LNCaP clone FGC (cell line): Measurements from ENCODE around the gene TTLL3.

Experiments
- DNase-seq: peaks from one replicate; pipeline ENCODE4 v3.0.0-alpha.2; 2011; ENCODE audit warnings: low read depth
- H3K4me3 ChIP-seq: 2 replicates; pipeline ENCODE4 v1.5.1; 2011; ENCODE audit warnings: mild to moderate bottlenecking, low read depth, low read length, control low read depth
- TF ChIP-seq, protein P1 (sequence below): IDR thresholded peaks from 2 replicates; pipeline ENCODE4 v1.5.1; 2012; ENCODE audit warnings: mild to moderate bottlenecking; ENCODE audit not compliant: control insufficient read depth, insufficient read depth; ENCODE audit errors: extremely low read depth

The TTLL3 gene, protein sequence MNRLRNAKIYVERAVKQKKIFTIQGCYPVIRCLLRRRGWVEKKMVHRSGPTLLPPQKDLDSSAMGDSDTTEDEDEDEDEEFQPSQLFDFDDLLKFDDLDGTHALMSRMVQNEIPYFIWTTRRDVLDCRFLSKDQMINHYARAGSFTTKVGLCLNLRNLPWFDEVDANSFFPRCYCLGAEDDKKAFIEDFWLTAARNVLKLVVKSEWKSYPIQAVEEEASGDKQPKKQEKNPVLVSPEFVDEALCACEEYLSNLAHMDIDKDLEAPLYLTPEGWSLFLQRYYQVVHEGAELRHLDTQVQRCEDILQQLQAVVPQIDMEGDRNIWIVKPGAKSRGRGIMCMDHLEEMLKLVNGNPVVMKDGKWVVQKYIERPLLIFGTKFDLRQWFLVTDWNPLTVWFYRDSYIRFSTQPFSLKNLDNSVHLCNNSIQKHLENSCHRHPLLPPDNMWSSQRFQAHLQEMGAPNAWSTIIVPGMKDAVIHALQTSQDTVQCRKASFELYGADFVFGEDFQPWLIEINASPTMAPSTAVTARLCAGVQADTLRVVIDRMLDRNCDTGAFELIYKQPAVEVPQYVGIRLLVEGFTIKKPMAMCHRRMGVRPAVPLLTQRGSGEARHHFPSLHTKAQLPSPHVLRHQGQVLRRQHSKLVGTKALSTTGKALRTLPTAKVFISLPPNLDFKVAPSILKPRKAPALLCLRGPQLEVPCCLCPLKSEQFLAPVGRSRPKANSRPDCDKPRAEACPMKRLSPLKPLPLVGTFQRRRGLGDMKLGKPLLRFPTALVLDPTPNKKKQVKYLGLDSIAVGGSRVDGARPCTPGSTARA

GRCh38 chr3:9809615-9810432 lies at the start of gene TTLL3:
TTLL3 (plus strand) TSS chr3:9810262; CDS start chr3:9810662, 400 bp downstream.
- no peak for DNase-seq

DNA sequence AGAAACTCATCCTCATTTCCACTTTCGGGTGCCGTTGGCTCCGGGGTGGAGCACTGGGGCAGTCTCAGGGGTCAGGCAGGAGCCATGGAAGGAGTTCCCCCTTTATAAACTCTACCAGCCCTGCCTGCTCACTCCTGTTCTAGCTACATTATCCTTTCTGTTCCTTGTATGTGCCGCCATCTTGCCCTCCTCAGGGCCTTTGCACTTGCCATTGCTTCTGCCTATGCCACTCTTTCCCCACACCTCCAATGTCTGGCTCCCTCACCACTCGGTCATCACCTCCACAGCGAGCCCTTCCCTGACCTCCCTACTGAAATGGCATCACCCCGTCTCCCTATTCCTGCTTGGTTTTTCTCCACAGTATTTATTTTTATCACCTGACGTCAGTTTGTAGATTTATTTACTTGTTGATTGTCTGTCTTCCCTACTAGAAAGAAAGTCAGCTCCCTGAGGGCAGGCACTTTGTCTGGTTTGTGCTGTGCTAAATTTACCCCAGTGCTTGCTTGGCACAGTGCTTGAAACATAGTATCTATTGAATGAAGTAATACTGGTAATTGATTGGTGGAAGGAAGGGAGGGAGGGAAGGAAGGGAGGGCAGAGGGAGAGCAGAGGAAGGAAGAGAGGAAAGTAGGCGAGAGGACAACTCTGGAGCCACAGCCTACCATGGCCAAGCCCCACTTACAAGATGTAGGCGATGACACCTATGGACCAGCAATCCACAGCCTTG lies 49.1 kb upstream of the TTLL3 start:
- no peak overlapping the region for H3K4me3 ChIP-seq
- DNase-seq = no peak
- TF ChIP-seq, protein P1, sequence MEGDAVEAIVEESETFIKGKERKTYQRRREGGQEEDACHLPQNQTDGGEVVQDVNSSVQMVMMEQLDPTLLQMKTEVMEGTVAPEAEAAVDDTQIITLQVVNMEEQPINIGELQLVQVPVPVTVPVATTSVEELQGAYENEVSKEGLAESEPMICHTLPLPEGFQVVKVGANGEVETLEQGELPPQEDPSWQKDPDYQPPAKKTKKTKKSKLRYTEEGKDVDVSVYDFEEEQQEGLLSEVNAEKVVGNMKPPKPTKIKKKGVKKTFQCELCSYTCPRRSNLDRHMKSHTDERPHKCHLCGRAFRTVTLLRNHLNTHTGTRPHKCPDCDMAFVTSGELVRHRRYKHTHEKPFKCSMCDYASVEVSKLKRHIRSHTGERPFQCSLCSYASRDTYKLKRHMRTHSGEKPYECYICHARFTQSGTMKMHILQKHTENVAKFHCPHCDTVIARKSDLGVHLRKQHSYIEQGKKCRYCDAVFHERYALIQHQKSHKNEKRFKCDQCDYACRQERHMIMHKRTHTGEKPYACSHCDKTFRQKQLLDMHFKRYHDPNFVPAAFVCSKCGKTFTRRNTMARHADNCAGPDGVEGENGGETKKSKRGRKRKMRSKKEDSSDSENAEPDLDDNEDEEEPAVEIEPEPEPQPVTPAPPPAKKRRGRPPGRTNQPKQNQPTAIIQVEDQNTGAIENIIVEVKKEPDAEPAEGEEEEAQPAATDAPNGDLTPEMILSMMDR = no peak

More at GRCh38 chr3:9809615-9810432, at the start of gene TTLL3:
- H3K4me3 ChIP-seq = peak within 1 kb of the TSS; percentile 62
- TF ChIP-seq, protein P1 = no peak

GRCh38 chr3:9761919-9762318 lies 48.1 kb upstream of the TTLL3 start:
- H3K4me3 ChIP-seq = no peak overlapping the region
- TF ChIP-seq, protein P1 = no peak
- DNase-seq = no peak

DNA sequence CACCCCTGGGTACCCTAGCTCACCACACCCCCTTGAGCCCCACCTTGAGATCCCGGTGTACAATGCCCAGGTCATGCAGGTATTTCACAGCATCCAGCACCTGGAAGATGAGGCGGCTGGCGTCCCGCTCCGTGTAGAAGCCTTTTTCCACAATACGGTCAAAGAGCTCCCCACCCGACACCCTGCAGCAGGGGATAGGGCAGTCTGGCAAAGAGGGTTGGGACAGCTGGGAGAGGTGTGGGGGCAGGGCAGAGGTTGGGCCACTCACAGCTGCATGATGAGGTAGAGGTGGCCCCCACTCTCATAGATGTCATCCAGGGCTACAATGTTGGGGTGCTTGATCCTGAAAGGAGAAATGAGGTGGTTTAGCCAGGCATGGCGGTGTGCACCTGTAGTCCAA lies 47.2 kb upstream of the TTLL3 start:
- DNase-seq = no peak
- TF ChIP-seq, protein P1 = no peak
- no peak overlapping the region for H3K4me3 ChIP-seq

- H3K4me3 ChIP-seq = no peak overlapping the region
- no peak for DNase-seq
- TF ChIP-seq, protein P1 = no peak
Measured at GRCh38 chr3:9765865-9766264, 44.2 kb upstream of the TTLL3 start.

DNA sequence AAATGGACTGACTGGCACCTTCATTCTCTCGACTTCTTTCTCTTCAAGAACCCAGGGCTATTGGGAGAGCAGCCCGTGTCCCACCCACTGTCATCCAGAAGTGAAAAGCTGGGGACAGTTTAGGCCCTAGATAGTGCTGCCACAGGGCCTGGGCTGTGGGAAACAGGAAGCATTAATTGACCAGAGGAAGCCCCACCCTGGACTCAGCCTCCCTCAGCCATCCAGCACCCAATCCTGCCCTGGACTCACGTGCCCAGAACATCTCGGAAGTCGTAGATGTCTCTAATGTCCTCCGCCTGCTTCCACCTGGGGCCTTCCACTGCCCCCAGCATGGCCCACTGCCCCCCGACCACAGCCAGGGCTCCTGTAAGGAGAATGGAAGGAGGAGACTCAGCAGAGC lies 42.6 kb upstream of the TTLL3 start:
- H3K4me3 ChIP-seq = no peak overlapping the region
- DNase-seq = no peak
- TF ChIP-seq, protein P1 = no peak
